HEK293T (cell line): ENCODE results near the gene PGR.

Source experiments
- ARNT ChIP-seq: fragments of 450-650 bp; IDR thresholded peaks from 2 replicates; pipeline ENCODE4 v1.6.1; 2017; ENCODE audit warnings: mild to moderate bottlenecking
- BHLHE40 ChIP-seq: fragments of 450-650 bp; IDR thresholded peaks from 2 replicates; pipeline ENCODE4 v1.6.1; 2016; ENCODE audit warnings: mild to moderate bottlenecking, moderate library complexity, borderline replicate concordance
- FOXA1 ChIP-seq: fragments of 450-650 bp; IDR thresholded peaks from 2 replicates; pipeline ENCODE4 v1.6.1; 2016; ENCODE audit warnings: mild to moderate bottlenecking
- FOXK2 ChIP-seq: fragments of 450-650 bp; IDR thresholded peaks from 2 replicates; pipeline ENCODE4 v1.6.1; 2016; ENCODE audit warnings: mild to moderate bottlenecking
- FOXM1 ChIP-seq: fragments of 450-650 bp; IDR thresholded peaks from 2 replicates; pipeline ENCODE4 v1.6.1; 2017; ENCODE audit warnings: mild to moderate bottlenecking, borderline replicate concordance
- HDGF ChIP-seq: fragments of 450-650 bp; IDR thresholded peaks from 2 replicates; pipeline ENCODE4 v1.6.1; 2017; ENCODE audit warnings: antibody characterized with exemption, borderline replicate concordance
- NFRKB ChIP-seq: fragments of 450-650 bp; IDR thresholded peaks from 2 replicates; pipeline ENCODE4 v1.6.1; 2016; ENCODE audit warnings: mild to moderate bottlenecking, moderate library complexity
- SP1 ChIP-seq: fragments of 450-650 bp; IDR thresholded peaks from 2 replicates; pipeline ENCODE4 v1.6.1; 2017
- TARDBP ChIP-seq: fragments of 450-650 bp; IDR thresholded peaks from 2 replicates; pipeline ENCODE4 v1.6.1; 2016
- ZNF384 ChIP-seq: fragments of 450-650 bp; IDR thresholded peaks from 2 replicates; pipeline ENCODE4 v1.6.1; 2016
- TF ChIP-seq, protein P1 (sequence below): fragments of 450-650 bp; IDR thresholded peaks from 2 replicates; pipeline ENCODE4 v1.6.1; 2016

DNA sequence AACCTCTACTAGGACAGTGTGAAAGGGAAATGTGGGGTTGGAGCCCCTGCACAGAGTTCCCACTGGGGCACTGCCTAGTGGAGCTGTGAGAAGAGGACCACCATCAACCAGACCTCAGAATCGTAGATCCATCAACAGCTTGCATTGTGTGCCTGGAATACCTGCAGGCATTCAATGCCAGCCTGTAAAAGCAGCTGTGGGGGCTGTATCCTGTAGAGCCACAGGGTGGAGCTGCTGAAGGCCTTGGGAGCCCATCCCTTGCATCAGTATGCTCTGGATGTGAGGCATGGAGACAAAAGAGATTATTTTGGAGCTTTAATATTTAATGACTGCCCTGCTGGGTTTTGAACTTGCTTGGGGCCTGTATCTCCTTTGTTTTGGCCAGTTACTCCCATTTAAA is 46.3 kb downstream of the PGR start:
- no peak for TF ChIP-seq BHLHE40
- no peak for TF ChIP-seq SP1
- no peak for TF ChIP-seq ARNT
- TF ChIP-seq, protein P1, sequence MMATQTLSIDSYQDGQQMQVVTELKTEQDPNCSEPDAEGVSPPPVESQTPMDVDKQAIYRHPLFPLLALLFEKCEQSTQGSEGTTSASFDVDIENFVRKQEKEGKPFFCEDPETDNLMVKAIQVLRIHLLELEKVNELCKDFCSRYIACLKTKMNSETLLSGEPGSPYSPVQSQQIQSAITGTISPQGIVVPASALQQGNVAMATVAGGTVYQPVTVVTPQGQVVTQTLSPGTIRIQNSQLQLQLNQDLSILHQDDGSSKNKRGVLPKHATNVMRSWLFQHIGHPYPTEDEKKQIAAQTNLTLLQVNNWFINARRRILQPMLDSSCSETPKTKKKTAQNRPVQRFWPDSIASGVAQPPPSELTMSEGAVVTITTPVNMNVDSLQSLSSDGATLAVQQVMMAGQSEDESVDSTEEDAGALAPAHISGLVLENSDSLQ = no peak
- no peak for TF ChIP-seq FOXM1
- TF ChIP-seq NFRKB = no peak
- TF ChIP-seq FOXK2 = no peak
- no peak for TF ChIP-seq FOXA1
- no peak for TF ChIP-seq HDGF
- no peak for TF ChIP-seq TARDBP
- TF ChIP-seq ZNF384 = no peak
